H1 (cell line): ENCODE data around the gene CBY1. TPM values are rescaled to one million over a fixed set of nuclear protein-coding genes. Genes with fewer than 3 reads are reported as not detected.

Experiments used
- CTCF ChIA-PET: fragments of 300-600 bp; sonication (Branson Sonifier 250); formaldehyde crosslinking; loops from one replicate; lab custom pipeline; 2021; ENCODE audit not compliant: partially characterized antibody; lab: Charles Lee
- POLR2A ChIA-PET: fragments of 300-600 bp; sonication (Branson Sonifier 250); formaldehyde crosslinking; loops from one replicate; lab custom pipeline; 2021; ENCODE audit warnings: inconsistent platforms; ENCODE audit not compliant: partially characterized antibody; lab: Charles Lee
- DNase-seq, 2 experiments: peaks; one replicate each; pipeline versions ENCODE4 v3.0.0 to v3.0.0-alpha.2; 2010 to 2022; ENCODE audit warnings: low spot score in 2 of 2, low read depth in 1 of 2, mixed read lengths in 1 of 2
- FAIRE-seq: peaks from 2 replicates; lab custom pipeline; 2011; peaks lifted over from hg19 to GRCh38; lab: Jason Lieb, UNC
- H2AFZ ChIP-seq: 2 replicates; pipeline ENCODE4 v1.8.1; 2012; ENCODE audit warnings: low read length, inconsistent platforms
- H2AK5ac ChIP-seq: 2 replicates; pipeline ENCODE4 v1.6.1; 2013; ENCODE audit warnings: low read depth, low read length
- H2BK120ac ChIP-seq: replicated peaks from 2 replicates; pipeline ENCODE3; 2013; ENCODE audit warnings: low read depth, low read length, inconsistent platforms
- H2BK12ac ChIP-seq: 2 replicates; pipeline ENCODE4 v1.6.1; 2013; ENCODE audit warnings: low read depth, low read length
- H2BK15ac ChIP-seq: 2 replicates; pipeline ENCODE4 v1.6.1; 2013; ENCODE audit warnings: low read length
- H2BK20ac ChIP-seq: 2 replicates; pipeline ENCODE4 v1.6.1; 2013; ENCODE audit warnings: low read length
- H2BK5ac ChIP-seq: 2 replicates; pipeline ENCODE4 v1.6.1; 2013; ENCODE audit warnings: low read depth, low read length
- H3K14ac ChIP-seq: 2 replicates; pipeline ENCODE4 v1.6.1; 2013; ENCODE audit warnings: inconsistent platforms; ENCODE audit not compliant: insufficient read length
- H3K18ac ChIP-seq: 2 replicates; pipeline ENCODE4 v1.6.1; 2013; ENCODE audit warnings: low read length; ENCODE audit errors: extremely low read depth
- H3K23ac ChIP-seq: 2 replicates; pipeline ENCODE4 v1.6.1; 2013; ENCODE audit warnings: inconsistent platforms; ENCODE audit not compliant: insufficient read length
- H3K23me2 ChIP-seq: 2 replicates; pipeline ENCODE4 v1.6.1; 2013; ENCODE audit warnings: low read depth, low read length
- H3K27ac ChIP-seq: 2 replicates; pipeline ENCODE4 v1.6.1; 2011; ENCODE audit warnings: low read depth, low read length, inconsistent platforms
- H3K27me3 ChIP-seq, 4 experiments: replicated peaks in 1 of 4; 1 replicate in 1 of 4; 2 replicates in 3 of 4; pipeline versions ENCODE4 v1.6.1 to v1.8.1; 2011 to 2013; ENCODE audit warnings: low read length in 3 of 4, mild to moderate bottlenecking in 3 of 4, inconsistent platforms in 2 of 4, mixed read lengths in 2 of 4, moderate library complexity in 1 of 4; ENCODE audit not compliant: control insufficient read depth in 3 of 4, insufficient read depth in 3 of 4; ENCODE audit errors: extremely low read depth in 1 of 4
- H3K36me3 ChIP-seq, 4 experiments: 2 replicates each; pipeline versions ENCODE4 v1.6.1 to v1.8.1; 2011 to 2013; ENCODE audit warnings: mild to moderate bottlenecking in 4 of 4, low read length in 3 of 4, moderate library complexity in 2 of 4, control low read depth in 1 of 4, inconsistent platforms in 1 of 4; ENCODE audit not compliant: insufficient read depth in 4 of 4, control insufficient read depth in 2 of 4
- H3K4ac ChIP-seq: replicated peaks from 2 replicates; pipeline ENCODE3; 2013; ENCODE audit warnings: low read length, low read depth, mixed read lengths, inconsistent platforms; ENCODE audit not compliant: insufficient read length
- H3K4me1 ChIP-seq, 4 experiments: replicated peaks in 1 of 4; 1 replicate in 1 of 4; 2 replicates in 3 of 4; pipeline versions ENCODE4 v1.6.1 to v1.8.1; 2011 to 2013; ENCODE audit warnings: low read length in 3 of 4, inconsistent platforms in 2 of 4, mixed read lengths in 1 of 4; ENCODE audit not compliant: insufficient read depth in 4 of 4, control insufficient read depth in 3 of 4
- H3K4me2 ChIP-seq, 2 experiments: 2 replicates each; pipeline versions ENCODE4 v1.6.1 to v1.8.1; 2011 to 2013; ENCODE audit warnings: low read depth in 2 of 2, low read length in 2 of 2, control low read depth in 1 of 2, inconsistent platforms in 1 of 2, mild to moderate bottlenecking in 1 of 2; ENCODE audit not compliant: insufficient read depth in 1 of 2
- H3K4me3 ChIP-seq, 4 experiments: fragments of 200-600, 300-600 bp in 1 of 4; sonication (generic), shearing (Covaris generic), sonication (Bioruptor Twin) in 1 of 4; 2 replicates each; pipeline versions ENCODE4 v1.5.1 to v1.8.1; 2011 to 2016; ENCODE audit warnings: low read length in 4 of 4, low read depth in 3 of 4, control low read depth in 2 of 4, inconsistent platforms in 2 of 4, mild to moderate bottlenecking in 2 of 4, mixed read lengths in 1 of 4, moderate library complexity in 1 of 4; ENCODE audit not compliant: insufficient read depth in 2 of 4; ENCODE audit errors: extremely low read depth in 1 of 4
- H3K56ac ChIP-seq: replicated peaks from 2 replicates; pipeline ENCODE3; 2013; ENCODE audit warnings: low read depth, mild to moderate bottlenecking, mixed read lengths, low read length, inconsistent platforms; ENCODE audit not compliant: insufficient read length
- H3K79me1 ChIP-seq: 2 replicates; pipeline ENCODE4 v1.6.1; 2013; ENCODE audit warnings: low read depth, low read length, control low read depth
- H3K79me2 ChIP-seq, 2 experiments: 2 replicates each; pipeline versions ENCODE4 v1.6.1 to v1.8.1; 2012 to 2013; ENCODE audit warnings: low read length in 2 of 2, mild to moderate bottlenecking in 2 of 2, inconsistent platforms in 1 of 2; ENCODE audit not compliant: insufficient read depth in 2 of 2, control insufficient read depth in 1 of 2
- H3K9ac ChIP-seq, 4 experiments: replicated peaks in 1 of 4; 1 replicate in 1 of 4; 2 replicates in 3 of 4; pipeline versions ENCODE4 v1.6.1 to v1.8.1; 2011 to 2013; ENCODE audit warnings: low read depth in 3 of 4, low read length in 3 of 4, control low read depth in 2 of 4, mild to moderate bottlenecking in 2 of 4, moderate library complexity in 2 of 4, inconsistent platforms in 1 of 4; ENCODE audit errors: extremely low read depth in 1 of 4
- H3K9me3 ChIP-seq, 2 experiments: 2 replicates each; pipeline versions ENCODE4 v1.6.1 to v1.8.1; 2012 to 2013; ENCODE audit warnings: mild to moderate bottlenecking in 2 of 2, moderate library complexity in 2 of 2, control low read depth in 1 of 2, inconsistent platforms in 1 of 2, low read depth in 1 of 2, low read length in 1 of 2, mixed read lengths in 1 of 2; ENCODE audit not compliant: insufficient read depth in 2 of 2
- H4K20me1 ChIP-seq, 2 experiments: replicated peaks in 1 of 2; 2 replicates each; pipeline versions ENCODE3 to v1.8.1; 2011 to 2013; ENCODE audit warnings: inconsistent platforms in 2 of 2, low read length in 2 of 2, mild to moderate bottlenecking in 1 of 2; ENCODE audit not compliant: insufficient read depth in 2 of 2, control insufficient read depth in 1 of 2
- H4K5ac ChIP-seq: 2 replicates; pipeline ENCODE4 v1.6.1; 2013; ENCODE audit warnings: low read length, low read depth, mixed read lengths, inconsistent platforms; ENCODE audit not compliant: insufficient read length
- H4K8ac ChIP-seq: 2 replicates; pipeline ENCODE4 v1.8.0; 2013; ENCODE audit warnings: mild to moderate bottlenecking, moderate library complexity, low read length, inconsistent platforms; ENCODE audit not compliant: insufficient read depth; ENCODE audit errors: extremely low read depth
- H4K91ac ChIP-seq: replicated peaks from 2 replicates; pipeline ENCODE3; 2013; ENCODE audit warnings: low read length, mixed read lengths, inconsistent platforms; ENCODE audit not compliant: insufficient read length
- EP300 ChIP-seq, 2 experiments: IDR thresholded peaks; 1 replicate in 1 of 2; 2 replicates in 1 of 2; pipeline ENCODE4 v1.6.1; 2011 to 2012; ENCODE audit warnings: low read depth in 2 of 2, low read length in 2 of 2, mild to moderate bottlenecking in 2 of 2, borderline replicate concordance in 1 of 2, inconsistent platforms in 1 of 2, moderate library complexity in 1 of 2
- GABPA ChIP-seq: IDR thresholded peaks from 2 replicates; pipeline ENCODE4 v1.6.1; 2011; ENCODE audit warnings: mild to moderate bottlenecking, low read length, moderate library complexity, borderline replicate concordance; ENCODE audit not compliant: insufficient read depth
- JUN ChIP-seq: IDR thresholded peaks from 2 replicates; pipeline ENCODE4 v1.6.1; 2011; ENCODE audit warnings: low read depth, mild to moderate bottlenecking, improper control_type of control experiment, low read length
- JUND ChIP-seq: IDR thresholded peaks from 2 replicates; pipeline ENCODE4 v1.6.1; 2011; ENCODE audit warnings: mild to moderate bottlenecking, improper control_type of control experiment, low read length
- MAFK ChIP-seq: IDR thresholded peaks from 2 replicates; pipeline ENCODE4 v1.6.1; 2012; ENCODE audit warnings: low read depth, mild to moderate bottlenecking, improper control_type of control experiment, low read length
- RXRA ChIP-seq: IDR thresholded peaks from 2 replicates; pipeline ENCODE4 v1.6.1; 2011; ENCODE audit warnings: low read depth, mild to moderate bottlenecking, low read length, moderate library complexity; ENCODE audit not compliant: insufficient read depth
- TEAD4 ChIP-seq: IDR thresholded peaks from 2 replicates; pipeline ENCODE4 v1.6.1; 2012; ENCODE audit warnings: low read depth, low read length, inconsistent platforms, mixed read lengths
- WGBS, 2 experiments: shearing (Covaris generic) in 1 of 2; methylation state at CpG; one replicate each; pipeline versions ENCODE4 v1.1.6 to v1.1.7; 2013 to 2015; ENCODE audit warnings: low lambda C conversion rate in 2 of 2, mixed read lengths in 2 of 2, inconsistent platforms in 1 of 2, low coverage in 1 of 2, missing lambda C conversion rate in 1 of 2; ENCODE audit not compliant: insufficient replicate concordance in 2 of 2, insufficient coverage in 1 of 2, insufficient read length in 1 of 2; ENCODE audit errors: extremely low coverage in 1 of 2, missing lambda C conversion rate in 1 of 2; 5-methylcytosine and 5-hydroxymethylcytosine counted together
- polyA plus RNA-seq, 7 experiments: library from polyadenylated mRNA; depleted of rRNA in 3 of 7; stranded (reverse) in 5 of 7; unstranded in 2 of 7; fragments of >200 nt in 5 of 7; fragments of 200-250 nt in 2 of 7; gene quantifications; 1 replicate in 5 of 7; 2 replicates in 1 of 7; 4 replicates in 1 of 7; pipeline versions ENCODE4 v1.2.1 to v1.2.3, GENCODE V29; 2011 to 2013; ENCODE audit warnings: missing spikeins in 2 of 7, mixed read lengths in 2 of 7
- total RNA-seq: library from RNA; stranded (reverse); fragmentation: NEBNext Ultra II Directional; extraction: Animal tissue kit (Norgen Biotek cat#: 25700); gene quantifications from 2 replicates; pipeline ENCODE4 v1.2.1, GENCODE V29; 2021

CBY1 gene
- total and polyA plus RNA-seq, 2 of the 8 experiments (the other 6 are each of a cell fraction or from before 2014, with no cell fraction given) = 23.2 to 30.2 TPM

- Histone ChIP-seq H3K14ac (no peak overlapping the region), H3K4me2 (no peak overlapping the region), H3K9ac (no peak overlapping the region), H3K27me3 (no peaks in the 10 kb centered on the region), H3K23me2 (no peaks in the 10 kb centered on the region; the same call in 1 of the 2 replicates), H3K9me3 (no peaks in the 10 kb centered on the region), H3K18ac (no peak overlapping the region), H4K8ac (no peak overlapping the region), H3K79me2 (no peaks in the 10 kb centered on the region), H4K91ac (no peak overlapping the region), H2BK20ac (no peak overlapping the region), H3K23ac (no peak overlapping the region), H2BK5ac (no peak overlapping the region), H2BK12ac (no peak overlapping the region), H3K79me1 (no peaks in the 10 kb centered on the region), H3K4ac (no peak overlapping the region), H4K5ac (no peak overlapping the region), H3K4me3 (no peak overlapping the region), H4K20me1 (peaks cover 0 to 1% of the 10 kb centered on the region in 2 experiments), H2AK5ac (no peak overlapping the region), H2BK15ac (no peak overlapping the region), H3K27ac (no peak overlapping the region), H3K56ac (no peak overlapping the region), H3K36me3 (peaks cover 0 to 8% (median under 1%) of the 10 kb centered on the region in 4 experiments; a peak in 2 of 8 replicates), H3K4me1 (no peaks in the 10 kb centered on the region), H2BK120ac (no peak overlapping the region), H2AFZ (no peak overlapping the region)
- no peak for TF ChIP-seq JUND
- TF ChIP-seq JUN = no peak
- TF ChIP-seq MAFK = no peak
- TF ChIP-seq GABPA = no peak
- no peak for TF ChIP-seq RXRA
- TF ChIP-seq EP300 (IDR thresholded peaks at IDR 0.05; ENCODE audit: borderline replicate concordance in 1 of 2, low read depth in 2 of 2, low read length in 2 of 2) = no peak
- TF ChIP-seq TEAD4 = no peak
- DNase-seq (no peak), FAIRE-seq (no peak)
- CTCF ChIA-PET = no interaction called here
- POLR2A ChIA-PET = interaction anchor here (0.6 kb wide), 1 partner anchor 94 kb away, joined by 3 read pairs; the partner anchor contains the start of gene GTPBP1
- 90% methylated on average over 5 of the region's 5 CpGs; no CpG with 5 or more reads in 1 of the 2 experiments for WGBS, 2 experiments
Measured at GRCh38 chr22:38612217-38613006, 44.0 kb upstream of the CBY1 start.
